Measurements from ENCODE around the gene AR. TPM values are rescaled to one million over a fixed set of nuclear protein-coding genes. Genes with fewer than 3 reads are reported as not detected.

The AR gene
- total and polyA plus RNA-seq, 2 donors (not counting 3 experiments of a cell fraction or from before 2014, with no cell fraction given) = 9.3 to 16.0 TPM

DNA sequence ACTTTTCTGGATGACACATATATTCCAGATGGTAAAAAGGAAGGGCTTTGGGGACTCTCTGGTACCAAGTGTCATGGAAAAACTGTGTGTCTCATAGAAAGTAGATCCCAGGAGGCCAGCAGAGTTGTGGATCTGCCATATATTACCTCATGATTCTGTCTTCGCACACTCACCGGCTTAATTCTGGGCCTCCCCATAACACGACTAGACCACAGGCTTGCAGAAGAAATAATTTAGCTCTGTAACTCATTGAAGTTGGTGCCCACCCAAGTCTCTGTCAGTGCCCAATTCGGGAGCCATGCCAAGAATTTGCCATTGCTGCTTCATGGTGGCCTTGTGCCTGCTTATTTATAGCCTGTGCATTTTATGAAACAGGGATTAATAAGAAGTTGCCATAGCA, 104.5 kb downstream of the AR start:
- H3K79me2 ChIP-seq (ENCODE audit: control insufficient read depth, insufficient read depth, low read length) = no peaks in the 10 kb centered on the region
- no peak overlapping the region for H3K9ac ChIP-seq (replicated peaks; ENCODE audit: extremely low read depth, insufficient read depth, low read length)
- no peak overlapping the region for H3K4me3 ChIP-seq (replicated peaks in 1 of 3; ENCODE audit: insufficient read depth in 1 of 3, low read depth in 1 of 3, low read length in 3 of 3)
- intact Hi-C loops (cut with micrococcal nuclease) = no loop called here
- BruUV-seq (replicated peaks) = no TSS peak
- dilution Hi-C loops (cut with MboI; ENCODE audit: extremely low pct_ligation_motif_present, low sequenced_read_pairs) = no loop called here
- H2AFZ ChIP-seq (ENCODE audit: low read depth, low read length) = no peak overlapping the region
- no peaks in the 10 kb centered on the region for H3K36me3 ChIP-seq (ENCODE audit: control insufficient read depth in 2 of 2, extremely low read depth in 1 of 2, insufficient read depth in 2 of 2, low read length in 2 of 2)
- H3K9me1 ChIP-seq (replicated peaks; ENCODE audit: control insufficient read depth, extremely low read depth, insufficient read depth, low read length) = no peaks in the 10 kb centered on the region
- no peak for DNase-seq (ENCODE audit: low read depth, low spot score)
- ChIA-PET POLR2A (no interaction called here), CTCF (no interaction called here)
- no peaks in the 10 kb centered on the region for H3K9me3 ChIP-seq (replicated peaks; ENCODE audit: control insufficient read depth, insufficient read depth, low read length)
- no peaks in the 10 kb centered on the region for H3K27me3 ChIP-seq (ENCODE audit: control insufficient read depth in 2 of 2, insufficient read depth in 2 of 2, low read length in 2 of 2)
- FAIRE-seq = no peak
- no peaks in the 10 kb centered on the region for H4K20me1 ChIP-seq (replicated peaks; ENCODE audit: control insufficient read depth, extremely low read depth, insufficient read depth, low read length)
- H3K4me2 ChIP-seq (ENCODE audit: insufficient read depth, low read length) = no peak overlapping the region
- no peaks in the 10 kb centered on the region for H3K4me1 ChIP-seq (ENCODE audit: control insufficient read depth, extremely low read depth, insufficient read depth, low read length)
- TF ChIP-seq MYC (IDR thresholded peaks at IDR 0.05; ENCODE audit: low read depth, low read length) = no peak
- TF ChIP-seq, protein P1, sequence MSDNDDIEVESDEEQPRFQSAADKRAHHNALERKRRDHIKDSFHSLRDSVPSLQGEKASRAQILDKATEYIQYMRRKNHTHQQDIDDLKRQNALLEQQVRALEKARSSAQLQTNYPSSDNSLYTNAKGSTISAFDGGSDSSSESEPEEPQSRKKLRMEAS (IDR thresholded peaks at IDR 0.05; ENCODE audit: insufficient read depth, insufficient read length) = no peak
- TF ChIP-seq POLR2AphosphoS5 (IDR thresholded peaks at IDR 0.05; ENCODE audit: insufficient read depth, low read depth, low read length) = no peak
- TF ChIP-seq EZH2 (IDR thresholded peaks at IDR 0.05; ENCODE audit: borderline replicate concordance, low read depth, low read length, severe bottlenecking) = no peak
- TF ChIP-seq POLR2A (IDR thresholded peaks at IDR 0.05; ENCODE audit: low read depth, low read length) = no peak
- no peak for TF ChIP-seq JUN (IDR thresholded peaks at IDR 0.05; ENCODE audit: borderline replicate concordance, insufficient read depth, insufficient read length, low read depth)
- TF ChIP-seq, protein P2, sequence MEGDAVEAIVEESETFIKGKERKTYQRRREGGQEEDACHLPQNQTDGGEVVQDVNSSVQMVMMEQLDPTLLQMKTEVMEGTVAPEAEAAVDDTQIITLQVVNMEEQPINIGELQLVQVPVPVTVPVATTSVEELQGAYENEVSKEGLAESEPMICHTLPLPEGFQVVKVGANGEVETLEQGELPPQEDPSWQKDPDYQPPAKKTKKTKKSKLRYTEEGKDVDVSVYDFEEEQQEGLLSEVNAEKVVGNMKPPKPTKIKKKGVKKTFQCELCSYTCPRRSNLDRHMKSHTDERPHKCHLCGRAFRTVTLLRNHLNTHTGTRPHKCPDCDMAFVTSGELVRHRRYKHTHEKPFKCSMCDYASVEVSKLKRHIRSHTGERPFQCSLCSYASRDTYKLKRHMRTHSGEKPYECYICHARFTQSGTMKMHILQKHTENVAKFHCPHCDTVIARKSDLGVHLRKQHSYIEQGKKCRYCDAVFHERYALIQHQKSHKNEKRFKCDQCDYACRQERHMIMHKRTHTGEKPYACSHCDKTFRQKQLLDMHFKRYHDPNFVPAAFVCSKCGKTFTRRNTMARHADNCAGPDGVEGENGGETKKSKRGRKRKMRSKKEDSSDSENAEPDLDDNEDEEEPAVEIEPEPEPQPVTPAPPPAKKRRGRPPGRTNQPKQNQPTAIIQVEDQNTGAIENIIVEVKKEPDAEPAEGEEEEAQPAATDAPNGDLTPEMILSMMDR (IDR thresholded peaks at IDR 0.05; ENCODE audit: extremely low read depth in 1 of 2, insufficient read depth in 1 of 2, low read depth in 1 of 2, low read length in 2 of 2) = no peak
- TF ChIP-seq GATA2 (IDR thresholded peaks at IDR 0.05; ENCODE audit: insufficient read depth, insufficient read length, low read depth, low read length) = no peak
- TF ChIP-seq FOS (IDR thresholded peaks at IDR 0.05; ENCODE audit: borderline replicate concordance, insufficient read depth, low read length) = no peak
- no peak overlapping the region for H3K27ac ChIP-seq (ENCODE audit: insufficient read depth, low read depth, low read length)
